K562 (cell line): Measurements from ENCODE around the gene OPA3. TPM values are rescaled to one million over a fixed set of nuclear protein-coding genes. Genes with fewer than 3 reads are reported as not detected.

ENCODE experiments used
- BDP1 ChIP-seq: IDR thresholded peaks from 3 replicates; pipeline ENCODE4 v1.6.1; 2011; ENCODE audit not compliant: insufficient read length, insufficient read depth
- BRF2 ChIP-seq: IDR thresholded peaks from 3 replicates; pipeline ENCODE4 v1.6.1; 2011; ENCODE audit warnings: borderline replicate concordance, mild to moderate bottlenecking; ENCODE audit not compliant: insufficient read length, insufficient read depth
- FOSL1 ChIP-seq: fragments of 200-800 bp; sonication (Bioruptor generic); conservative IDR thresholded peaks from 2 replicates; pipeline ENCODE4 v1.6.1; 2016; ENCODE audit warnings: missing genetic modification characterization, missing compliant biosample characterization
- HDAC6 ChIP-seq: IDR thresholded peaks from 2 replicates; pipeline ENCODE4 v1.6.1; 2012; ENCODE audit warnings: low read depth, mild to moderate bottlenecking, control low read depth, inconsistent platforms, low read length, moderate library complexity
- HNRNPK ChIP-seq: fragments of 200-400 bp; formaldehyde crosslinking; IDR thresholded peaks from one replicate; pipeline ENCODE4 v1.6.1; 2018; ENCODE audit warnings: mild to moderate bottlenecking, low read depth, low read length; ENCODE audit not compliant: poor library complexity, severe bottlenecking
- HOXB6 ChIP-seq: fragments of 250-450 bp; sonication (Bioruptor Pico); IDR thresholded peaks from 2 replicates; pipeline ENCODE4 v1.5.1; 2022; ENCODE audit warnings: mild to moderate bottlenecking, borderline replicate concordance
- KAT8 ChIP-seq: fragments of 450-650 bp; IDR thresholded peaks from 2 replicates; pipeline ENCODE4 v1.6.1; 2016; ENCODE audit warnings: low read depth, mild to moderate bottlenecking
- NFE2 ChIP-seq: IDR thresholded peaks from 2 replicates; pipeline ENCODE4 v1.6.1; 2014; ENCODE audit warnings: antibody characterized with exemption, low read depth
- POLR2AphosphoS2 ChIP-seq: IDR thresholded peaks from 2 replicates; pipeline ENCODE4 v1.6.1; 2012; ENCODE audit warnings: low read length, improper control_type of control experiment
- RBM17 ChIP-seq: fragments of 200-400 bp; formaldehyde crosslinking; IDR thresholded peaks from 2 replicates; pipeline ENCODE4 v1.6.1; 2017; ENCODE audit warnings: low read depth, mild to moderate bottlenecking, low read length, borderline replicate concordance
- REST ChIP-seq, 2 experiments: fragments of 450-650 bp; formaldehyde crosslinking in 1 of 2; IDR thresholded peaks; 2 replicates each; pipeline versions ENCODE4 v1.4.0 to v1.6.1; 2014 to 2020; ENCODE audit warnings: mild to moderate bottlenecking in 2 of 2, borderline replicate concordance in 1 of 2, low read depth in 1 of 2
- SMARCB1 ChIP-seq: IDR thresholded peaks from 2 replicates; pipeline ENCODE4 v1.6.1; 2011; ENCODE audit warnings: improper control_type of control experiment, low read depth; ENCODE audit not compliant: insufficient read length
- U2AF1 ChIP-seq: fragments of 200-400 bp; formaldehyde crosslinking; optimal IDR thresholded peaks from 2 replicates; pipeline ENCODE3; 2017; ENCODE audit warnings: mild to moderate bottlenecking, low read depth, low read length, moderate library complexity
- YY1 ChIP-seq, 3 experiments: IDR thresholded peaks; 2 replicates each; pipeline ENCODE4 v1.6.1; 2011; ENCODE audit warnings: low read length in 2 of 3, mild to moderate bottlenecking in 2 of 3, moderate library complexity in 2 of 3, borderline replicate concordance in 1 of 3, control low read depth in 1 of 3, low read depth in 1 of 3; ENCODE audit not compliant: insufficient read depth in 3 of 3, insufficient replicate concordance in 2 of 3, control insufficient read depth in 1 of 3, insufficient read length in 1 of 3; ENCODE audit errors: extremely low read depth in 1 of 3
- ZBTB34 ChIP-seq: fragments of 250-450 bp; sonication (Bioruptor Pico); IDR thresholded peaks from 2 replicates; pipeline ENCODE4 v1.8.0; 2021; ENCODE audit warnings: mild to moderate bottlenecking, moderate library complexity
- polyA plus RNA-seq, 8 experiments: library from polyadenylated mRNA; depleted of rRNA in 4 of 8; stranded (reverse) in 5 of 8; unstranded in 3 of 8; fragments of >200 nt; fragmentation: Nextera tagmentation in 2 of 8; fragmentation: Illumina TruSeq in 1 of 8; extraction: Ambion mirVana in 2 of 8; extraction: Trizol in 1 of 8; gene quantifications; 2 replicates each; pipeline versions ENCODE4 v1.2.1 to v1.2.3, GENCODE V29; 2011 to 2014; ENCODE audit warnings: inconsistent platforms in 1 of 8, missing spikeins in 1 of 8
- total RNA-seq, 7 experiments: library from RNA; depleted of rRNA in 6 of 7; stranded (reverse); fragments of >200 nt in 6 of 7; fragmentation: Illumina TruSeq in 2 of 7; extraction: Trizol in 2 of 7; gene quantifications; 2 replicates each; pipeline versions ENCODE4 v1.2.1 to v1.2.3, GENCODE V29; 2011 to 2021; ENCODE audit warnings: low replicate concordance in 1 of 7

OPA3 gene
- total and polyA plus RNA-seq, 9 of the 15 experiments (the other 6 are each of a cell fraction or from before 2014, with no cell fraction given) = 1.4 to 18.8 (median 9.0) TPM

GRCh38 chr19:45569619-45570421 lies 14.8 kb downstream of the OPA3 start (continued):
- TF ChIP-seq U2AF1 (no peak), YY1 (IDR thresholded peaks at IDR 0.05; ENCODE audit: borderline replicate concordance in 1 of 3, control insufficient read depth in 1 of 3, extremely low read depth in 1 of 3, insufficient read depth in 3 of 3, insufficient read length in 1 of 3, insufficient replicate concordance in 2 of 3, low read depth in 1 of 3, low read length in 2 of 3) (peak in 1 of 3 experiments; percentile 72), HDAC6 (no peak), FOSL1 (tag) (no peak), POLR2AphosphoS2 (no peak), SMARCB1 (no peak), RBM17 (no peak), BDP1 (no peak), HNRNPK (no peak), HOXB6 (CRISPR knock-in tag) (no peak), REST (IDR thresholded peaks at IDR 0.05; ENCODE audit: borderline replicate concordance) (peak; percentile 54; the same call in 1 of the 2 replicates), REST (CRISPR knock-in tag; IDR thresholded peaks at IDR 0.05; ENCODE audit: low read depth) (no peak), ZBTB34 (CRISPR knock-in tag) (no peak), BRF2 (no peak), KAT8 (no peak), NFE2 (no peak)
